GM23248 (cell line): ENCODE measurements around the gene RAB38. TPM values are rescaled to one million over a fixed set of nuclear protein-coding genes. Genes with fewer than 3 reads are reported as not detected.

Experiments
- DNase-seq: peaks from one replicate; pipeline ENCODE4 v3.0.0-alpha.2; 2015
- H2AFZ ChIP-seq: fragments of 200-600 bp; sonication (generic); 2 replicates; pipeline ENCODE4 v1.6.1; 2016; ENCODE audit warnings: antibody characterized with exemption
- H3F3A ChIP-seq: fragments of 200-600 bp; sonication (generic); 2 replicates; pipeline ENCODE4 v1.6.1; 2016; ENCODE audit warnings: mild to moderate bottlenecking, antibody characterized with exemption, mixed run types; ENCODE audit not compliant: insufficient read depth
- H3K27ac ChIP-seq: fragments of 200-600 bp; sonication (generic); 2 replicates; pipeline ENCODE4 v1.5.1; 2016; ENCODE audit warnings: mild to moderate bottlenecking
- H3K27me3 ChIP-seq: fragments of 200-600 bp; sonication (generic); replicated peaks from 2 replicates; pipeline ENCODE4 v1.6.1; 2016; ENCODE audit warnings: mild to moderate bottlenecking; ENCODE audit not compliant: insufficient read depth
- H3K36me3 ChIP-seq: fragments of 200-600 bp; sonication (generic); 2 replicates; pipeline ENCODE4 v1.6.1; 2016; ENCODE audit warnings: low read depth, mild to moderate bottlenecking
- H3K4me1 ChIP-seq: fragments of 200-600 bp; sonication (generic); 2 replicates; pipeline ENCODE4 v1.6.1; 2016; ENCODE audit warnings: mild to moderate bottlenecking; ENCODE audit not compliant: insufficient read depth
- H3K4me2 ChIP-seq: fragments of 200-600 bp; sonication (generic); one replicate; pipeline ENCODE4 v1.6.1; 2016; ENCODE audit warnings: mild to moderate bottlenecking; ENCODE audit not compliant: unreplicated experiment
- H3K4me3 ChIP-seq: fragments of 200-600 bp; sonication (generic); 2 replicates; pipeline ENCODE4 v1.5.1; 2016; ENCODE audit warnings: mild to moderate bottlenecking
- H3K79me2 ChIP-seq: fragments of 200-600 bp; sonication (generic); 2 replicates; pipeline ENCODE4 v1.6.1; 2016; ENCODE audit warnings: mild to moderate bottlenecking; ENCODE audit not compliant: insufficient read depth
- H3K9ac ChIP-seq: fragments of 200-600 bp; sonication (generic); 2 replicates; pipeline ENCODE4 v1.6.1; 2016; ENCODE audit warnings: mild to moderate bottlenecking
- H3K9me2 ChIP-seq: fragments of 200-600 bp; sonication (generic); 2 replicates; pipeline ENCODE4 v1.6.1; 2016; ENCODE audit warnings: mixed run types, mild to moderate bottlenecking, moderate library complexity; ENCODE audit not compliant: insufficient read depth
- H3K9me3 ChIP-seq: fragments of 200-600 bp; sonication (generic); one replicate; pipeline ENCODE4 v1.6.1; 2017; ENCODE audit warnings: low read depth
- H4K20me1 ChIP-seq: fragments of 200-600 bp; sonication (generic); 2 replicates; pipeline ENCODE4 v1.6.0; 2016; ENCODE audit not compliant: insufficient read depth
- EZH2 ChIP-seq: fragments of 200-600 bp; sonication (generic); IDR thresholded peaks from 2 replicates; pipeline ENCODE4 v1.6.1; 2018; ENCODE audit warnings: antibody characterized with exemption, mild to moderate bottlenecking; ENCODE audit not compliant: insufficient read depth, poor library complexity, severe bottlenecking
- EZH2phosphoT487 ChIP-seq: fragments of 200-600 bp; sonication (generic); IDR thresholded peaks from 2 replicates; pipeline ENCODE4 v1.6.1; 2018; ENCODE audit warnings: antibody characterized with exemption, moderate library complexity, mild to moderate bottlenecking, low read depth; ENCODE audit not compliant: insufficient read depth
- WGBS, 2 experiments: methylation state at CpG; one replicate each; pipeline ENCODE4 v1.1.6; 2015 to 2017; ENCODE audit warnings: low lambda C conversion rate in 2 of 2, low coverage in 1 of 2; ENCODE audit errors: missing lambda C conversion rate in 2 of 2; 5-methylcytosine and 5-hydroxymethylcytosine counted together
- in situ Hi-C: fragments of 300-500 bp; cut with MboI; formaldehyde crosslinking; loops from 2 replicates; pipeline ENCODE4 v1.15.0; 2020
- polyA plus RNA-seq: library from polyadenylated mRNA; unstranded; fragments of >200 nt; fragmentation: Nextera tagmentation; extraction: Ambion mirVana; gene quantifications from 2 replicates; pipeline ENCODE4 v1.2.1, GENCODE V29; 2016
- total RNA-seq: library from RNA; depleted of rRNA; stranded (reverse); fragments of >200 nt; shearing (Covaris generic); gene quantifications from 2 replicates; pipeline ENCODE4 v1.2.3, GENCODE V29; 2014

RAB38 gene
- total and polyA plus RNA-seq, 2 experiments from 2014 or later = 0.43 to 1.5 TPM

- no peak overlapping the region for H3K9ac ChIP-seq
- no peak for DNase-seq
- no peaks in the 10 kb centered on the region for H3K9me2 ChIP-seq
- no peaks in the 10 kb centered on the region for H3K27me3 ChIP-seq
- no peak overlapping the region for H3K4me2 ChIP-seq
- H3K9me3 ChIP-seq = no peaks in the 10 kb centered on the region
- no peak overlapping the region for H2AFZ ChIP-seq
- no peaks in the 10 kb centered on the region for H4K20me1 ChIP-seq
- no peak overlapping the region for H3K4me3 ChIP-seq
- no peaks in the 10 kb centered on the region for H3F3A ChIP-seq
- H3K4me1 ChIP-seq = no peaks in the 10 kb centered on the region
- in situ Hi-C loops = no loop called here
- WGBS, 2 experiments = 60% methylated on average over 1 of the region's 1 CpG
- no peaks in the 10 kb centered on the region for H3K79me2 ChIP-seq
- no peaks in the 10 kb centered on the region for H3K36me3 ChIP-seq
- no peak overlapping the region for H3K27ac ChIP-seq
- no peak for TF ChIP-seq EZH2
- TF ChIP-seq EZH2phosphoT487 = no peak
These were observed 10.2 kb downstream of the RAB38 start for GRCh38 chr11:88164806-88165585.

GRCh38 chr11:88164320-88164719, 10.9 kb downstream of the RAB38 start:
- Histone ChIP-seq H4K20me1 (no peaks in the 10 kb centered on the region), H3K4me3 (no peak overlapping the region), H2AFZ (no peak overlapping the region), H3K4me1 (no peaks in the 10 kb centered on the region), H3K79me2 (no peaks in the 10 kb centered on the region), H3K36me3 (no peaks in the 10 kb centered on the region), H3K9me3 (no peaks in the 10 kb centered on the region), H3F3A (no peaks in the 10 kb centered on the region), H3K27ac (no peak overlapping the region), H3K9ac (no peak overlapping the region), H3K9me2 (no peaks in the 10 kb centered on the region), H3K27me3 (no peaks in the 10 kb centered on the region), H3K4me2 (no peak overlapping the region)
- in situ Hi-C loops = no loop called here
- 83 to 88% methylated on average over 4 of the region's 4 CpGs for WGBS, 2 experiments
- TF ChIP-seq EZH2 = no peak
- no peak for TF ChIP-seq EZH2phosphoT487
- DNase-seq = no peak

DNA sequence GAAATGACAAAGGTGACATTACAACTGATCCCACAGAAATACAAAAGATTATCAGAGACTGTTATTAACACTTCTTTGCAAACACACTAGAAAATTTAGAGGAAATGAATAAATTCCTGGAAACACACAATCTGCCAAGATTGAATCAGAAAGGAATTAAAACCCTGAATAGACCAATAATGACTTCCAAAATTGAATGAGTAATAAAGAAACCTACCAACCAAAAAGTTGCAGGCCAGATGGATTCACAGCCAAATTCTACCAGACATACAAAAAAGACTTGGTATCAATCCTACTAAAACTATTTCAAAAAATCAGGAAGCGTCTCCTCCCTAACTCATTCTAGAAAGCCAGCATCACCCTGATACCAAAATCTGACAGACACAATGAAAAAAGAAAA, 17.2 kb downstream of the RAB38 start:
- H3K4me1 ChIP-seq = no peaks in the 10 kb centered on the region
- no peaks in the 10 kb centered on the region for H3K36me3 ChIP-seq
- DNase-seq = no peak
- H3K27ac ChIP-seq = no peak overlapping the region
- WGBS, 2 experiments = 5 to 24% methylated on average over 1 of the region's 1 CpG
- no peaks in the 10 kb centered on the region for H3K27me3 ChIP-seq
- no peak overlapping the region for H2AFZ ChIP-seq
- in situ Hi-C loops = no loop called here
- no peaks in the 10 kb centered on the region for H3F3A ChIP-seq
- H3K9me3 ChIP-seq = no peaks in the 10 kb centered on the region
- TF ChIP-seq EZH2 = no peak
- TF ChIP-seq EZH2phosphoT487 = no peak
- no peak overlapping the region for H3K4me2 ChIP-seq
- H3K4me3 ChIP-seq = no peak overlapping the region
- H3K9me2 ChIP-seq = no peaks in the 10 kb centered on the region
- H4K20me1 ChIP-seq = no peaks in the 10 kb centered on the region
- no peaks in the 10 kb centered on the region for H3K79me2 ChIP-seq
- H3K9ac ChIP-seq = no peak overlapping the region

- Histone ChIP-seq H3K27ac (no peak overlapping the region), H3K9ac (no peak overlapping the region), H3K4me1 (no peaks in the 10 kb centered on the region), H3K27me3 (no peaks in the 10 kb centered on the region), H3K4me2 (no peak overlapping the region), H4K20me1 (no peaks in the 10 kb centered on the region), H2AFZ (no peak overlapping the region), H3K9me3 (no peaks in the 10 kb centered on the region), H3K4me3 (no peak overlapping the region), H3K79me2 (no peaks in the 10 kb centered on the region), H3K36me3 (no peaks in the 10 kb centered on the region), H3K9me2 (no peaks in the 10 kb centered on the region), H3F3A (no peaks in the 10 kb centered on the region)
- in situ Hi-C loops = no loop called here
- no peak for DNase-seq
- TF ChIP-seq EZH2 (no peak), EZH2phosphoT487 (no peak)
- WGBS, 2 experiments = 29 to 31% methylated on average over 4 of the region's 4 CpGs
These were observed 17.9 kb downstream of the RAB38 start for GRCh38 chr11:88157370-88157769.
